WI38 (cell line): ENCODE data around the gene VASH2.

ENCODE experiments used
- H3K4me3 ChIP-seq: 2 replicates; pipeline ENCODE4 v1.5.1; 2011; ENCODE audit warnings: low read depth, mild to moderate bottlenecking, control low read depth, low read length
- CTCF ChIP-seq: IDR thresholded peaks from 2 replicates; pipeline ENCODE4 v1.5.1; 2012; ENCODE audit warnings: low read depth, mild to moderate bottlenecking, control low read depth, low read length

Gene VASH2

DNA sequence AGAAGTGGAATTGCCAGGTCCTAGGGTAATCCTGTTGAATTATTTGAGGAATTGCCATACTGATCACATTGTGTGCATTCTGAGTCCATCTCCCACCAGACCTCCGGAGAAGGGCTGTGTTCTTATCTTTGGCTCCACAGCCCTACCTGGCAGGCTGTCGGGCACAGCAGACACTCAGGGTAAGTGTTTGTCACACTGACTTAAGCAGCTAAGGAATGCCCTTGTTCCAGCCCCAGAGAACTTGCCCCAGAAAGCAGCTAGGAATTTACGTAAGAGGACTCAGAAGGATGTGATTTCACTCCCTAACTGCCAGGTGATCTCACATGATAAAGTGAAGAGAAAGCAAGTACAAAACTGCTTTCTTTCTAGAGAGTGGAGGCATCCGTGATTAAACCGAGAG, 21.0 kb downstream of the VASH2 start:
- no peak for TF ChIP-seq CTCF

GRCh38 chr1:212973426-212973825, 23.1 kb downstream of the VASH2 start:
- no peak for TF ChIP-seq CTCF

More for the DNA sequence above, 21.0 kb downstream of the VASH2 start:
- no peak overlapping the region for H3K4me3 ChIP-seq

GRCh38 chr1:212973899-212974298, 23.6 kb downstream of the VASH2 start:
- no peak for TF ChIP-seq CTCF

More at GRCh38 chr1:212973426-212973825, 23.1 kb downstream of the VASH2 start:
- H3K4me3 ChIP-seq = no peak overlapping the region

GRCh38 chr1:212974711-212975110, 24.4 kb downstream of the VASH2 start:
- no peak overlapping the region for H3K4me3 ChIP-seq
- no peak for TF ChIP-seq CTCF

More at GRCh38 chr1:212973899-212974298, 23.6 kb downstream of the VASH2 start:
- H3K4me3 ChIP-seq = no peak overlapping the region

- TF ChIP-seq CTCF = no peak
- H3K4me3 ChIP-seq = no peak overlapping the region
These were observed 25.0 kb downstream of the VASH2 start for GRCh38 chr1:212975111-212975918.

DNA sequence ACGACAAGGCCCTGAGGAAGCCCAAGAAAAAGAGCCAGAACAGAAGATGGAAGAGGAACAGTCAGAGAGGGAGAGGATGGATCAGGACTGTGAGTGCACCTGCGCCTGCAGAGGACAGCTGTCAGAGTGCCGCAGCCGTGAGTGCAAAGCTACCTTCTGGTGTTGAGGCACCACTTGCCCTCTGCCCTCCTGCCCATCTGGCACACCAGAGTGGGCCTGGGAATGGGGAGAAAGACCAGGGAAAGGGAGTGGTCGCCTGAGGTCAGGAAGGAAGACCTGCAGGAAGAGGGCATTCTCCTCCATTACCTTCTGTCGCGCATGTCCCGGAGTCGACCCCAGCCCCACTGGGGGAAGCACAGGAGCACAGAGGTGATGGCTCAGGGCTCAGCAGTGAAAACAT, 26.2 kb downstream of the VASH2 start:
- H3K4me3 ChIP-seq = no peak overlapping the region
- TF ChIP-seq CTCF = no peak
